ENCODE measurements around the gene DNMT1. TPM values are rescaled to one million over a fixed set of nuclear protein-coding genes. Genes with fewer than 3 reads are reported as not detected.
A peak's percentile ranks its signal among the peaks of the same experiment; 100 is the strongest.

The DNMT1 gene
- total RNA-seq, 1 experiment from 2014 or later, result 144 TPM

DNA sequence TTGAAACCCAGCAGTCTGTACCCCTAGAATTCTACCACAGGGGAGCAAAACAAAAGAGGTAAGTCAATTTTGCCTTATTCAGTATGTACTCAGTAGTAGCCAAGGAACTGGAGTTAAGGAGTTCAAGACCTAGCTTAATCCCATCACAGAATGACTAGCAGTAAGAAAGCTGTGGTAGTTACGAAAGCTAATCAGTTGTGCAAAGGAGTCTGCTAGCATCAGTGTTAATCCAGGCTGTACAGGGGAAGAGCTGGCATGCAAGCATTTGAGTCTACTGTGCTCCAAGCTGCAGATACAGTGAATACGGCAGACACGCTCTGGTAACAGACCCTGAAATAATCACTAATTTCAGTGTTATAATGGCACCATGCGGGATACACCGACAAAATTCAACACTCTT, 4.7 kb downstream of the DNMT1 start:
- no peaks in the 10 kb centered on the region for H3K27me3 ChIP-seq (replicated peaks; ENCODE audit: control insufficient read depth, insufficient read depth, low read length)
- H3K27me3 Mint-ChIP-seq (ENCODE audit: insufficient read depth, unreplicated experiment), result no peaks in the 10 kb centered on the region
- DNase-seq, result no peak
- TF ChIP-seq, protein P1, sequence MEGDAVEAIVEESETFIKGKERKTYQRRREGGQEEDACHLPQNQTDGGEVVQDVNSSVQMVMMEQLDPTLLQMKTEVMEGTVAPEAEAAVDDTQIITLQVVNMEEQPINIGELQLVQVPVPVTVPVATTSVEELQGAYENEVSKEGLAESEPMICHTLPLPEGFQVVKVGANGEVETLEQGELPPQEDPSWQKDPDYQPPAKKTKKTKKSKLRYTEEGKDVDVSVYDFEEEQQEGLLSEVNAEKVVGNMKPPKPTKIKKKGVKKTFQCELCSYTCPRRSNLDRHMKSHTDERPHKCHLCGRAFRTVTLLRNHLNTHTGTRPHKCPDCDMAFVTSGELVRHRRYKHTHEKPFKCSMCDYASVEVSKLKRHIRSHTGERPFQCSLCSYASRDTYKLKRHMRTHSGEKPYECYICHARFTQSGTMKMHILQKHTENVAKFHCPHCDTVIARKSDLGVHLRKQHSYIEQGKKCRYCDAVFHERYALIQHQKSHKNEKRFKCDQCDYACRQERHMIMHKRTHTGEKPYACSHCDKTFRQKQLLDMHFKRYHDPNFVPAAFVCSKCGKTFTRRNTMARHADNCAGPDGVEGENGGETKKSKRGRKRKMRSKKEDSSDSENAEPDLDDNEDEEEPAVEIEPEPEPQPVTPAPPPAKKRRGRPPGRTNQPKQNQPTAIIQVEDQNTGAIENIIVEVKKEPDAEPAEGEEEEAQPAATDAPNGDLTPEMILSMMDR (IDR thresholded peaks at IDR 0.05; ENCODE audit: insufficient read depth in 1 of 2, low read depth in 1 of 2, low read length in 1 of 2, severe bottlenecking in 1 of 2, unreplicated experiment in 1 of 2), result no peak
- H3K27ac Mint-ChIP-seq (ENCODE audit: unreplicated experiment), result peak overlapping the region; percentile 32
- H3K36me3 Mint-ChIP-seq (ENCODE audit: insufficient read depth, unreplicated experiment), result peaks cover 50% of the 10 kb centered on the region
- no peaks in the 10 kb centered on the region for H3K4me1 Mint-ChIP-seq (ENCODE audit: low read depth, unreplicated experiment)
- POLR2A ChIA-PET, result no interaction called here
- H3K4me1 ChIP-seq, result no peaks in the 10 kb centered on the region
- no peaks in the 10 kb centered on the region for H3K9me3 Mint-ChIP-seq (ENCODE audit: unreplicated experiment)
- no peak overlapping the region for H3K4me3 Mint-ChIP-seq (ENCODE audit: unreplicated experiment)
- H3K9me3 ChIP-seq, result no peaks in the 10 kb centered on the region
- intact Hi-C loops (cut with micrococcal nuclease; ENCODE audit: unreplicated experiment), result loop anchor here (5.0 kb wide), 1 partner anchor 62 kb away; the partner anchor contains the start of gene MRPL4
- no TSS peak for BruUV-seq (replicated peaks)
- CTCF ChIA-PET, result no interaction called here
- no peaks in the 10 kb centered on the region for H3K36me3 ChIP-seq (ENCODE audit: control insufficient read depth, insufficient read depth, low read length)
- no peak overlapping the region for H3K4me3 ChIP-seq (ENCODE audit: low read depth, low read length)

DNA sequence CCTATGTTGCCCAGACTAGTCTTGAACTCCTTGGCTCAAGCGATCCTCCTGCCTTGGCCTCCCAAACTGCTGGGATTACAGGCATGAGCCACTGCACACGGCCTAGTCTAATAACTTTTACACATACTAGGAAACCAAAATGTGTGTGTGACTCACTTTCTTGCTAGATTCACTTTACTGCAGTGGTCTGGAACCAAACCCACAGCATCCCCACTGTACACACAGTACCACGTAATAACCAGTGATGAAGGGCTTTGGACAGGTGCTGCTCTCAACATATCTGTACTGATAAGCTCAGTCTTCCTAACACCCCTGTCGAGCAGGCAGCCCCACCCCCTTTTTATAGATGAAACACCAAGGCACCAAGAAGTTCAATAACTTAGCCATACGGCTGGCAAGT, 5.1 kb downstream of the DNMT1 start:
- Mint-ChIP-seq H3K27me3 (ENCODE audit: insufficient read depth, unreplicated experiment) (no peaks in the 10 kb centered on the region), H3K4me3 (ENCODE audit: unreplicated experiment) (no peak overlapping the region), H3K27ac (ENCODE audit: unreplicated experiment) (peak overlapping the region; percentile 32), H3K9me3 (ENCODE audit: unreplicated experiment) (no peaks in the 10 kb centered on the region), H3K4me1 (ENCODE audit: low read depth, unreplicated experiment) (no peaks in the 10 kb centered on the region), H3K36me3 (ENCODE audit: insufficient read depth, unreplicated experiment) (peaks cover 50% of the 10 kb centered on the region)
- intact Hi-C loops (cut with micrococcal nuclease; ENCODE audit: unreplicated experiment), result loop anchor here (5.0 kb wide), 1 partner anchor 63 kb away; the partner anchor contains the start of gene MRPL4
- Histone ChIP-seq H3K36me3 (ENCODE audit: control insufficient read depth, insufficient read depth, low read length) (no peaks in the 10 kb centered on the region), H3K4me1 (no peaks in the 10 kb centered on the region), H3K4me3 (ENCODE audit: low read depth, low read length) (no peak overlapping the region), H3K9me3 (no peaks in the 10 kb centered on the region), H3K27me3 (replicated peaks; ENCODE audit: control insufficient read depth, insufficient read depth, low read length) (no peaks in the 10 kb centered on the region)
- ChIA-PET POLR2A (no interaction called here), CTCF (no interaction called here)
- TF ChIP-seq, protein P1 (IDR thresholded peaks at IDR 0.05; ENCODE audit: insufficient read depth in 1 of 2, low read depth in 1 of 2, low read length in 1 of 2, severe bottlenecking in 1 of 2, unreplicated experiment in 1 of 2), result no peak
- no TSS peak for BruUV-seq (replicated peaks)
- DNase-seq, result no peak

DNA sequence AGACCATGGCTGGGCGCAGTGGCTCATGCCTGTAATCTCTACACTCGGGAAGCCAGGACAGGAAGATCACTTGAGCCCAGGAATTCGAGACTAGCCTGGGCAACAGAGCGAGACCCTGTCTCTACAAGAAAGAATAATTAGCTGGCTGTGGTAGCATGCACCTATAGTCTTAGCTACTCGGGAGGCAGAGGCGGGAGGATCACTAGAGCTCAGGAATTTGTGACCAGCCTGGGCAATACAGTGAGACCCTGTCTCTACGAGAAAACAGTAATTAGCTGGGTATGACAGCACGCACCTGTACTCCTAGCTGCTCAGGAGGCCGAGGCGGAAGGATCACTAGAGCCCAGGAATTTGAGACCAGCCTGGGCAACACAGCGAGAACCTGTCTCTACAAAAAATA, 7.4 kb downstream of the DNMT1 start:
- H3K9me3 ChIP-seq, result no peaks in the 10 kb centered on the region
- no peaks in the 10 kb centered on the region for H3K27me3 ChIP-seq (replicated peaks; ENCODE audit: control insufficient read depth, insufficient read depth, low read length)
- ChIA-PET POLR2A (no interaction called here), CTCF (no interaction called here)
- no peak for DNase-seq
- H3K4me1 ChIP-seq, result no peaks in the 10 kb centered on the region
- TF ChIP-seq, protein P1 (IDR thresholded peaks at IDR 0.05; ENCODE audit: insufficient read depth in 1 of 2, low read depth in 1 of 2, low read length in 1 of 2, severe bottlenecking in 1 of 2, unreplicated experiment in 1 of 2), result no peak
- Mint-ChIP-seq H3K36me3 (ENCODE audit: insufficient read depth, unreplicated experiment) (peaks cover 44% of the 10 kb centered on the region), H3K9me3 (ENCODE audit: unreplicated experiment) (no peaks in the 10 kb centered on the region), H3K27ac (ENCODE audit: unreplicated experiment) (no peak overlapping the region), H3K4me1 (ENCODE audit: low read depth, unreplicated experiment) (no peaks in the 10 kb centered on the region), H3K4me3 (ENCODE audit: unreplicated experiment) (no peak overlapping the region), H3K27me3 (ENCODE audit: insufficient read depth, unreplicated experiment) (no peaks in the 10 kb centered on the region)
- H3K36me3 ChIP-seq (ENCODE audit: control insufficient read depth, insufficient read depth, low read length), result no peaks in the 10 kb centered on the region
- no peak overlapping the region for H3K4me3 ChIP-seq (ENCODE audit: low read depth, low read length)
- intact Hi-C loops (cut with micrococcal nuclease; ENCODE audit: unreplicated experiment), result no loop called here
- no TSS peak for BruUV-seq (replicated peaks)

Measured in Caco-2 (cell line).